Measurements from ENCODE around the gene FANCF.

GRCh38 chr11:22657101-22657694 lies 31.6 kb upstream of the FANCF start:
- TF ChIP-seq CTCF (IDR thresholded peaks at IDR 0.05; ENCODE audit: low read length) (no peak), EZH2 (optimal IDR thresholded peaks at IDR 0.05; ENCODE audit: low read depth, low read length) (no peak)

Measured in MM.1S (cell line).